Esophagus squamous epithelium (tissue), 4 donors: ENCODE measurements around the gene RPRD1A.

Source experiments
- POLR2A ChIP-seq, 4 donors: fragments of 450-650 bp; IDR thresholded peaks; one replicate each; pipeline ENCODE4 v1.6.1; 2017; ENCODE audit warnings: antibody characterized with exemption in 4 of 4, mild to moderate bottlenecking in 4 of 4, moderate library complexity in 3 of 4
- TF ChIP-seq, protein P1 (sequence below), 6 experiments: fragments of 450-650 bp in 4 of 6; fragments of 200-600 bp in 2 of 6; sonication (generic) in 2 of 6; IDR thresholded peaks; one replicate each; pipeline ENCODE4 v1.5.1; 2016 to 2019; ENCODE audit warnings: antibody characterized with exemption in 6 of 6, mild to moderate bottlenecking in 4 of 6, moderate library complexity in 4 of 6

DNA sequence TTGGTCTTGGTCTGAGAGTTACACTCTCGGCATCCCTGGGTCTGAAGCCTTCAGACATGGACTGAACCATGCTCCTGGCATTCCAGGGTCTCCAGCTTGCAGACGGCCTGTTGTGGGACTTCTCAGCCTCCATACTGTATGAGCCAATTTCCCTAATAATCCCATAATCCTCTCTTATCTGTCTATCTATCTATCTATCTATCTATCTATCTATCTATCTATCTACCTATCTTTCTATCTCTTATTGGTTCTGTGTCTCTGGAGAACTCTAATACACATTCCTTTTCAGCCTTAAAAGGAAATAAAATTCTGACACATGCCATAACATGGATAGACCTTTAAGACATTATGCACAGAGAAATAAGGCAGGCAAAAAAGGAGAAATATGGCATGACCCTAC, 37.4 kb upstream of the RPRD1A start:
- TF ChIP-seq, protein P1, sequence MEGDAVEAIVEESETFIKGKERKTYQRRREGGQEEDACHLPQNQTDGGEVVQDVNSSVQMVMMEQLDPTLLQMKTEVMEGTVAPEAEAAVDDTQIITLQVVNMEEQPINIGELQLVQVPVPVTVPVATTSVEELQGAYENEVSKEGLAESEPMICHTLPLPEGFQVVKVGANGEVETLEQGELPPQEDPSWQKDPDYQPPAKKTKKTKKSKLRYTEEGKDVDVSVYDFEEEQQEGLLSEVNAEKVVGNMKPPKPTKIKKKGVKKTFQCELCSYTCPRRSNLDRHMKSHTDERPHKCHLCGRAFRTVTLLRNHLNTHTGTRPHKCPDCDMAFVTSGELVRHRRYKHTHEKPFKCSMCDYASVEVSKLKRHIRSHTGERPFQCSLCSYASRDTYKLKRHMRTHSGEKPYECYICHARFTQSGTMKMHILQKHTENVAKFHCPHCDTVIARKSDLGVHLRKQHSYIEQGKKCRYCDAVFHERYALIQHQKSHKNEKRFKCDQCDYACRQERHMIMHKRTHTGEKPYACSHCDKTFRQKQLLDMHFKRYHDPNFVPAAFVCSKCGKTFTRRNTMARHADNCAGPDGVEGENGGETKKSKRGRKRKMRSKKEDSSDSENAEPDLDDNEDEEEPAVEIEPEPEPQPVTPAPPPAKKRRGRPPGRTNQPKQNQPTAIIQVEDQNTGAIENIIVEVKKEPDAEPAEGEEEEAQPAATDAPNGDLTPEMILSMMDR (IDR thresholded peaks at IDR 0.05) = no peak
- TF ChIP-seq POLR2A (IDR thresholded peaks at IDR 0.05) = no peak
